H1 (cell line): ENCODE data around the gene OLFML2B. TPM values are rescaled to one million over a fixed set of nuclear protein-coding genes. Genes with fewer than 3 reads are reported as not detected.

Experiments
- MAFK ChIP-seq: IDR thresholded peaks from 2 replicates; pipeline ENCODE4 v1.6.1; 2012; ENCODE audit warnings: low read depth, mild to moderate bottlenecking, improper control_type of control experiment, low read length
- polyA plus RNA-seq, 7 experiments: library from polyadenylated mRNA; depleted of rRNA in 3 of 7; stranded (reverse) in 5 of 7; unstranded in 2 of 7; fragments of >200 nt in 5 of 7; fragments of 200-250 nt in 2 of 7; gene quantifications; 1 replicate in 5 of 7; 2 replicates in 1 of 7; 4 replicates in 1 of 7; pipeline versions ENCODE4 v1.2.1 to v1.2.3, GENCODE V29; 2011 to 2013; ENCODE audit warnings: missing spikeins in 2 of 7, mixed read lengths in 2 of 7
- total RNA-seq: library from RNA; stranded (reverse); fragmentation: NEBNext Ultra II Directional; extraction: Animal tissue kit (Norgen Biotek cat#: 25700); gene quantifications from 2 replicates; pipeline ENCODE4 v1.2.1, GENCODE V29; 2021

The OLFML2B gene
- total and polyA plus RNA-seq, 2 of the 8 experiments (the other 6 are each of a cell fraction or from before 2014, with no cell fraction given), result 6.5 to 10.4 TPM

DNA sequence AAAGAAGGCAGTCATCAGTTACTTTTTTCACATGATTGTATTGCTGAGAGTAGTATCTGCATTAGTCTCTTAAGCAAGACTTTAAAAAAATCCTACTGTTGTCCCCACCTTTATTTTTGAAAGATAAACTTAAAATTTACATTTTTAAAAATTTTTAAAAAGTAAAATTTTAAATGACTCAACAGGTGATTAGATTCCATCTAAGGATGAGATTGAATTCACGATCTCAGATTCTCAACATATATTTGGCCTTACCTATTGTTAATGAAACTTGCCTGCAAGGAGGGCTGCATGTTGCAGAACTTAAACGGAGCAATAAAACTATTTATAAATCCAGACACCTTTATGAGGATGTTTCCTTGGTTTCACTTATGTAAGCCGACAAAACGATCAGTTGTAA, 75.2 kb downstream of the OLFML2B start (continued):
- no peak for TF ChIP-seq MAFK
- TF ChIP-seq, all 59 proteins: peak for 0
